CD4-positive, alpha-beta memory T cell (primary cell): Measurements from ENCODE around the gene EDARADD. TPM values are rescaled to one million over a fixed set of nuclear protein-coding genes. Genes with fewer than 3 reads are reported as not detected.
"Not testable (repeated sequence)": the region's sequence is repeated elsewhere in the genome, so short reads cannot be mapped to it uniquely, and the experiment has no call there.

Experiments used
- CTCF ChIA-PET: fragments of 350-600 bp; sonication (Branson Sonifier 250); formaldehyde crosslinking; loops from one replicate; lab custom pipeline; 2021; ENCODE audit warnings: inconsistent platforms; ENCODE audit not compliant: partially characterized antibody; lab: Charles Lee
- POLR2A ChIA-PET: fragments of 350-600 bp; sonication (Branson Sonifier 250); formaldehyde crosslinking; loops from one replicate; lab custom pipeline; 2021; ENCODE audit not compliant: partially characterized antibody; lab: Charles Lee
- DNase-seq, 5 donors: peaks; one replicate each; pipeline versions ENCODE4 v3.0.0 to v3.0.0-alpha.2; 2020 to 2022; ENCODE audit warnings: mixed read lengths in 1 of 5
- H3K27ac ChIP-seq: one replicate; pipeline ENCODE4 v1.7.0; 2013; ENCODE audit warnings: low read depth, low read length
- H3K27me3 ChIP-seq: 2 replicates; pipeline ENCODE4 v1.7.0; 2013; ENCODE audit warnings: mild to moderate bottlenecking, low read length, moderate library complexity; ENCODE audit not compliant: insufficient read depth
- H3K36me3 ChIP-seq: 2 replicates; pipeline ENCODE4 v1.7.0; 2013; ENCODE audit warnings: mild to moderate bottlenecking, low read length, moderate library complexity; ENCODE audit not compliant: insufficient read depth
- H3K4me1 ChIP-seq: 2 replicates; pipeline ENCODE4 v1.7.0; 2013; ENCODE audit warnings: mild to moderate bottlenecking, low read length, moderate library complexity; ENCODE audit not compliant: insufficient read depth
- H3K4me3 ChIP-seq, 2 donors: one replicate each; pipeline ENCODE4 v1.7.0; 2013; ENCODE audit warnings: low read length in 2 of 2, mild to moderate bottlenecking in 1 of 2
- H3K9me3 ChIP-seq, 2 donors: one replicate each; pipeline ENCODE4 v1.7.0; 2013; ENCODE audit warnings: low read length in 2 of 2, control low read depth in 1 of 2; ENCODE audit not compliant: control insufficient read depth in 1 of 2
- H3K27ac Mint-ChIP-seq, 7 donors: one replicate each; pipeline ENCODE4 v1.8.0; 2020 to 2021; ENCODE audit warnings: mixed read lengths in 7 of 7, mild to moderate bottlenecking in 6 of 7, inconsistent platforms in 3 of 7, moderate library complexity in 3 of 7
- H3K27me3 Mint-ChIP-seq, 2 donors: one replicate each; pipeline ENCODE4 v1.8.0; 2020 to 2021; ENCODE audit warnings: mixed read lengths in 2 of 2
- H3K36me3 Mint-ChIP-seq, 2 donors: one replicate each; pipeline ENCODE4 v1.8.0; 2020 to 2021; ENCODE audit warnings: mixed read lengths in 2 of 2, inconsistent platforms in 1 of 2, mild to moderate bottlenecking in 1 of 2
- H3K4me1 Mint-ChIP-seq, 4 donors: one replicate each; pipeline ENCODE4 v1.8.0; 2020 to 2021; ENCODE audit warnings: mixed read lengths in 4 of 4, mild to moderate bottlenecking in 1 of 4
- H3K4me3 Mint-ChIP-seq, 8 donors: one replicate each; pipeline ENCODE4 v1.8.0; 2020 to 2021; ENCODE audit warnings: mixed read lengths in 8 of 8, mild to moderate bottlenecking in 7 of 8, moderate library complexity in 6 of 8, inconsistent platforms in 3 of 8
- H3K9me3 Mint-ChIP-seq, 8 donors: one replicate each; pipeline ENCODE4 v1.8.0; 2020 to 2021; ENCODE audit warnings: mixed read lengths in 8 of 8, mild to moderate bottlenecking in 5 of 8, inconsistent platforms in 3 of 8, moderate library complexity in 1 of 8
- intact Hi-C: fragments of 100-400 bp; cut with micrococcal nuclease; formaldehyde crosslinking; loops from one replicate; pipeline ENCODE4 v1.15.1; 2023
- polyA plus RNA-seq, 2 donors: library from polyadenylated mRNA; unstranded; fragments of 300-500 nt; fragmentation: Illumina TruSeq; gene quantifications; one replicate each; pipeline ENCODE4 v1.2.3, GENCODE V29; 2021
- total RNA-seq, 2 experiments: library from RNA; stranded (reverse); gene quantifications; one replicate each; pipeline ENCODE4 v1.2.3, GENCODE V29; 2021

EDARADD gene
- total and polyA plus RNA-seq, 4 experiments from 2014 or later, result 4.7 to 8.5 (median 7.9) TPM

- H3K4me3 Mint-ChIP-seq, result peak overlapping the region; percentile 63 to 78 (median 72)
- H3K27ac Mint-ChIP-seq, result peak overlapping the region; percentile 60 to 88 (median 76)
- POLR2A ChIA-PET, result interaction anchor here (1.0 to 1.5 kb wide), 2 partner anchors 14 to 21 kb away, joined by 5 to 7 read pairs; partner anchors contain the start of gene LGALS8
These were observed 109.0 kb downstream of the EDARADD start for GRCh38 chr1:236502972-236503639.

GRCh38 chr1:236504338-236504737 is 110.3 kb downstream of the EDARADD start:
- CTCF ChIA-PET, result interaction anchor here (0.9 to 1.5 kb wide), 4 partner anchors 11 to 15 kb away, joined by 3 to 6 read pairs (median 4); no protein-coding TSS in a partner anchor
- H3K27me3 ChIP-seq, H3K36me3 ChIP-seq, H3K27me3 Mint-ChIP-seq, H3K36me3 Mint-ChIP-seq, H3K27ac ChIP-seq, POLR2A ChIA-PET, intact Hi-C loops, H3K9me3 Mint-ChIP-seq, H3K4me3 Mint-ChIP-seq, DNase-seq, H3K4me3 ChIP-seq, H3K9me3 ChIP-seq: not testable (repeated sequence)
- Mint-ChIP-seq H3K4me1 (peaks cover 17 to 44% (median 29%) of the 10 kb centered on the region in 4 donors), H3K27ac (peak overlapping the region in 3 of 7 donors; percentile 18 to 47 (median 22))
- peaks cover 27% of the 10 kb centered on the region for H3K4me1 ChIP-seq

More at GRCh38 chr1:236502972-236503639, 109.0 kb downstream of the EDARADD start:
- Histone ChIP-seq H3K4me1 (peaks cover 15% of the 10 kb centered on the region), H3K36me3 (no peaks in the 10 kb centered on the region), H3K4me3 (no peak overlapping the region), H3K27ac (no peak overlapping the region), H3K27me3 (no peaks in the 10 kb centered on the region), H3K9me3 (no peaks in the 10 kb centered on the region)
- Mint-ChIP-seq H3K4me1 (peaks cover 7 to 33% (median 19%) of the 10 kb centered on the region in 4 donors), H3K9me3 (no peaks in the 10 kb centered on the region), H3K36me3 (no peaks in the 10 kb centered on the region), H3K27me3 (no peaks in the 10 kb centered on the region)
- CTCF ChIA-PET, result interaction anchor here (0.9 to 1.8 kb wide), 6 partner anchors 11 to 17 kb away, joined by 3 to 6 read pairs (median 4); no protein-coding TSS in a partner anchor
- intact Hi-C loops, result no loop called here
- DNase-seq, result no peak

GRCh38 chr1:236507022-236507700 is 113.1 kb downstream of the EDARADD start:
- Histone ChIP-seq H3K4me1 (peaks cover 37% of the 10 kb centered on the region), H3K27me3 (no peaks in the 10 kb centered on the region), H3K27ac (no peak overlapping the region), H3K36me3 (no peaks in the 10 kb centered on the region), H3K9me3 (no peaks in the 10 kb centered on the region), H3K4me3 (no peak overlapping the region)
- H3K9me3 Mint-ChIP-seq, result no peaks in the 10 kb centered on the region
- DNase-seq, result no peak
- intact Hi-C loops, result no loop called here
- no peaks in the 10 kb centered on the region for H3K27me3 Mint-ChIP-seq
- H3K36me3 Mint-ChIP-seq, result no peaks in the 10 kb centered on the region
- H3K4me3 Mint-ChIP-seq, result no peak overlapping the region
- ChIA-PET POLR2A (interaction anchor here (0.9 to 2.4 kb wide), 3 partner anchors 9 to 18 kb away, joined by 3 to 10 read pairs (median 8); partner anchors contain the start of gene LGALS8), CTCF (interaction anchor here (0.9 to 1.6 kb wide), 3 partner anchors 10 to 15 kb away, joined by 3 to 4 read pairs (median 3); no protein-coding TSS in a partner anchor)
- H3K4me1 Mint-ChIP-seq, result peaks cover 25 to 56% (median 39%) of the 10 kb centered on the region in 4 donors
- peak overlapping the region in 2 of 7 donors; percentile 32 to 37 for H3K27ac Mint-ChIP-seq

GRCh38 chr1:236508593-236509027 is 114.5 kb downstream of the EDARADD start:
- H3K36me3 ChIP-seq, result no peaks in the 10 kb centered on the region
- H3K27me3 ChIP-seq, result no peaks in the 10 kb centered on the region
- H3K36me3 Mint-ChIP-seq, result no peaks in the 10 kb centered on the region
- peak overlapping the region; percentile 17 to 81 (median 59) for H3K27ac Mint-ChIP-seq
- H3K27me3 Mint-ChIP-seq, result no peaks in the 10 kb centered on the region
- intact Hi-C loops, result no loop called here
- peaks cover 22 to 48% (median 27%) of the 10 kb centered on the region in 4 donors for H3K4me1 Mint-ChIP-seq
- no peaks in the 10 kb centered on the region for H3K9me3 Mint-ChIP-seq
- no peaks in the 10 kb centered on the region for H3K9me3 ChIP-seq
- peak overlapping the region in 7 of 8 donors; percentile 21 to 90 (median 77) for H3K4me3 Mint-ChIP-seq
- H3K4me1 ChIP-seq, result peaks cover 23% of the 10 kb centered on the region
- DNase-seq, result no peak
- no peak overlapping the region for H3K27ac ChIP-seq
- ChIA-PET POLR2A (interaction anchor here (1.9 to 2.4 kb wide), 2 partner anchors 8 to 15 kb away, joined by 8 to 10 read pairs; partner anchors contain the start of gene LGALS8), CTCF (interaction anchor here (0.8 to 1.6 kb wide), 4 partner anchors 12 to 19 kb away, joined by 3 to 5 read pairs (median 4); no protein-coding TSS in a partner anchor)
- H3K4me3 ChIP-seq, result no peak overlapping the region

- no peak overlapping the region for H3K27ac ChIP-seq
- no peaks in the 10 kb centered on the region for H3K36me3 ChIP-seq
- H3K9me3 ChIP-seq, result no peaks in the 10 kb centered on the region
- no peaks in the 10 kb centered on the region for H3K27me3 ChIP-seq
- H3K4me3 Mint-ChIP-seq, result peak overlapping the region in 4 of 8 donors; percentile 1 to 90 (median 54)
- peaks cover 23% of the 10 kb centered on the region for H3K4me1 ChIP-seq
- peaks cover 20 to 45% (median 26%) of the 10 kb centered on the region in 4 donors for H3K4me1 Mint-ChIP-seq
- peak overlapping the region in 3 of 7 donors; percentile 17 to 72 (median 20) for H3K27ac Mint-ChIP-seq
- no peak for DNase-seq
- H3K9me3 Mint-ChIP-seq, result no peaks in the 10 kb centered on the region
- H3K36me3 Mint-ChIP-seq, result no peaks in the 10 kb centered on the region
- intact Hi-C loops, result no loop called here
- CTCF ChIA-PET, result interaction anchor here (1.6 kb wide), 1 partner anchor 17 kb away, joined by 5 read pairs; no protein-coding TSS in a partner anchor
- POLR2A ChIA-PET, result interaction anchor here (2.4 kb wide), 1 partner anchor 15 kb away, joined by 8 read pairs; the partner anchor contains the start of gene LGALS8
- H3K27me3 Mint-ChIP-seq, result no peaks in the 10 kb centered on the region
- H3K4me3 ChIP-seq, result no peak overlapping the region
These were observed 115.1 kb downstream of the EDARADD start for GRCh38 chr1:236509203-236509602.

- peaks cover 24% of the 10 kb centered on the region for H3K4me1 ChIP-seq
- no peak overlapping the region for H3K4me3 ChIP-seq
- intact Hi-C loops, result no loop called here
- POLR2A ChIA-PET, result interaction anchor here (0.6 kb wide), 1 partner anchor 357 kb away, joined by 3 read pairs; no protein-coding TSS in a partner anchor
- Mint-ChIP-seq H3K9me3 (no peaks in the 10 kb centered on the region), H3K4me3 (peak overlapping the region in 3 of 8 donors; percentile 26 to 90 (median 46)), H3K4me1 (peaks cover 20 to 39% (median 26%) of the 10 kb centered on the region in 4 donors), H3K27ac (peak overlapping the region in 5 of 7 donors; percentile 3 to 66 (median 43)), H3K27me3 (no peaks in the 10 kb centered on the region), H3K36me3 (no peaks in the 10 kb centered on the region)
- H3K9me3 ChIP-seq, result no peaks in the 10 kb centered on the region
- CTCF ChIA-PET, result interaction anchor here (1.6 kb wide), 1 partner anchor 18 kb away, joined by 5 read pairs; no protein-coding TSS in a partner anchor
- H3K36me3 ChIP-seq, result no peaks in the 10 kb centered on the region
- no peak for DNase-seq
- no peaks in the 10 kb centered on the region for H3K27me3 ChIP-seq
- no peak overlapping the region for H3K27ac ChIP-seq
These were observed 115.7 kb downstream of the EDARADD start for GRCh38 chr1:236509647-236510401.
